ENCODE results near the gene HIGD1A. TPM values are rescaled to one million over a fixed set of nuclear protein-coding genes. Genes with fewer than 3 reads are reported as not detected.

The HIGD1A gene
- total RNA-seq, 1 experiment from 2014 or later = 112 TPM

GRCh38 chr3:42801784-42802183 is 2.5 kb downstream of the HIGD1A start:
- no peaks in the 10 kb centered on the region for H3K27me3 Mint-ChIP-seq (ENCODE audit: insufficient read depth, unreplicated experiment)
- POLR2A ChIA-PET = interaction anchor here (0.6 kb wide), 1 partner anchor 248 kb away, joined by 3 read pairs; no protein-coding TSS in a partner anchor
- H3K4me3 ChIP-seq (ENCODE audit: low read depth, low read length) = no peak overlapping the region
- BruUV-seq (replicated peaks) = no TSS peak
- no peak for DNase-seq
- H3K9me3 ChIP-seq = peaks cover 6% of the 10 kb centered on the region; the same call in 1 of the 2 replicates
- peaks cover 11% of the 10 kb centered on the region for H3K4me1 Mint-ChIP-seq (ENCODE audit: low read depth, unreplicated experiment)
- no peak for TF ChIP-seq CTCF (IDR thresholded peaks at IDR 0.05; ENCODE audit: insufficient read depth in 1 of 2, low read depth in 1 of 2, low read length in 1 of 2, severe bottlenecking in 1 of 2, unreplicated experiment in 1 of 2)
- CTCF ChIA-PET = no interaction called here
- no peaks in the 10 kb centered on the region for H3K27me3 ChIP-seq (replicated peaks; ENCODE audit: control insufficient read depth, insufficient read depth, low read length)
- H3K36me3 Mint-ChIP-seq (ENCODE audit: insufficient read depth, unreplicated experiment) = peaks cover 26% of the 10 kb centered on the region
- H3K36me3 ChIP-seq (ENCODE audit: control insufficient read depth, insufficient read depth, low read length) = no peaks in the 10 kb centered on the region; the same call in 1 of the 2 replicates
- H3K4me1 ChIP-seq = peaks cover 15% of the 10 kb centered on the region
- H3K4me3 Mint-ChIP-seq (ENCODE audit: unreplicated experiment) = no peak overlapping the region
- H3K9me3 Mint-ChIP-seq (ENCODE audit: unreplicated experiment) = no peaks in the 10 kb centered on the region
- intact Hi-C loops (cut with micrococcal nuclease; ENCODE audit: unreplicated experiment) = no loop called here
- no peak overlapping the region for H3K27ac Mint-ChIP-seq (ENCODE audit: unreplicated experiment)

GRCh38 chr3:42801048-42801620 is 3.2 kb downstream of the HIGD1A start:
- no peak for DNase-seq
- Mint-ChIP-seq H3K4me1 (ENCODE audit: low read depth, unreplicated experiment) (peaks cover 9% of the 10 kb centered on the region), H3K9me3 (ENCODE audit: unreplicated experiment) (no peaks in the 10 kb centered on the region), H3K27ac (ENCODE audit: unreplicated experiment) (no peak overlapping the region), H3K36me3 (ENCODE audit: insufficient read depth, unreplicated experiment) (peaks cover 32% of the 10 kb centered on the region), H3K27me3 (ENCODE audit: insufficient read depth, unreplicated experiment) (no peaks in the 10 kb centered on the region), H3K4me3 (ENCODE audit: unreplicated experiment) (no peak overlapping the region)
- no peak for TF ChIP-seq CTCF (IDR thresholded peaks at IDR 0.05; ENCODE audit: insufficient read depth in 1 of 2, low read depth in 1 of 2, low read length in 1 of 2, severe bottlenecking in 1 of 2, unreplicated experiment in 1 of 2)
- no peaks in the 10 kb centered on the region for H3K27me3 ChIP-seq (replicated peaks; ENCODE audit: control insufficient read depth, insufficient read depth, low read length)
- H3K4me3 ChIP-seq (ENCODE audit: low read depth, low read length) = no peak overlapping the region
- no TSS peak for BruUV-seq (replicated peaks)
- CTCF ChIA-PET = no interaction called here
- intact Hi-C loops (cut with micrococcal nuclease; ENCODE audit: unreplicated experiment) = no loop called here
- peaks cover 15% of the 10 kb centered on the region for H3K4me1 ChIP-seq
- no peaks in the 10 kb centered on the region; the same call in 1 of the 2 replicates for H3K36me3 ChIP-seq (ENCODE audit: control insufficient read depth, insufficient read depth, low read length)
- peaks cover 6% of the 10 kb centered on the region; the same call in 1 of the 2 replicates for H3K9me3 ChIP-seq
- POLR2A ChIA-PET = interaction anchor here (0.6 kb wide), 2 partner anchors 28 to 247 kb away, joined by 3 read pairs; partner anchors contain the start of gene CCDC13

DNA sequence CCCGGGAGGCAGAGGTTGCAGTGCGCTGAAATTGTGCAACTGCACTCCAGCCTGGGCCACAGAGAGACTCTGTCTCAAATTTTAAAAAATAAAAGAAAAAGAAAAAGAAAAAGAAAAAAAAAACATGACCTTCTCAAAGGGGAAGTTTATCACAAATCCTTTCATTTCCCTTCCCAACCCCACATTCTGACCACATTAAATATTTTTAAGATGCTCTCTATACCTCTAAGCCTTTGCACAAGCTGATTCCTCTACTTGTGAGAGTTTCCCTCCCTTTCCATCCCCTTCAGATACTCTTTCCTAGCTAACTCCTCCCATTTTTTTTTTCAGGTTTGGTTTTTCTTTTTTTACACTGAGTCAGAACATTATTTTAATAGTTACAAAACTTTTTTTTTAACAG is 4.0 kb downstream of the HIGD1A start:
- Histone ChIP-seq H3K4me1 (peaks cover 10% of the 10 kb centered on the region; the same call in 1 of the 2 replicates), H3K4me3 (ENCODE audit: low read depth, low read length) (no peak overlapping the region), H3K9me3 (peaks cover 6% of the 10 kb centered on the region; the same call in 1 of the 2 replicates), H3K27me3 (replicated peaks; ENCODE audit: control insufficient read depth, insufficient read depth, low read length) (no peaks in the 10 kb centered on the region), H3K36me3 (ENCODE audit: control insufficient read depth, insufficient read depth, low read length) (no peaks in the 10 kb centered on the region; the same call in 1 of the 2 replicates)
- Mint-ChIP-seq H3K4me1 (ENCODE audit: low read depth, unreplicated experiment) (peaks cover under 1% of the 10 kb centered on the region), H3K27me3 (ENCODE audit: insufficient read depth, unreplicated experiment) (no peaks in the 10 kb centered on the region), H3K27ac (ENCODE audit: unreplicated experiment) (no peak overlapping the region), H3K4me3 (ENCODE audit: unreplicated experiment) (no peak overlapping the region), H3K9me3 (ENCODE audit: unreplicated experiment) (no peaks in the 10 kb centered on the region), H3K36me3 (ENCODE audit: insufficient read depth, unreplicated experiment) (peaks cover 35% of the 10 kb centered on the region)
- POLR2A ChIA-PET = no interaction called here
- intact Hi-C loops (cut with micrococcal nuclease; ENCODE audit: unreplicated experiment) = no loop called here
- CTCF ChIA-PET = no interaction called here
- no TSS peak for BruUV-seq (replicated peaks)
- no peak for TF ChIP-seq CTCF (IDR thresholded peaks at IDR 0.05; ENCODE audit: insufficient read depth in 1 of 2, low read depth in 1 of 2, low read length in 1 of 2, severe bottlenecking in 1 of 2, unreplicated experiment in 1 of 2)
- no peak for DNase-seq

Data from Caco-2 (cell line).